GM19324 (cell line): ENCODE measurements around the gene HECW1.

Experiments used
- ATAC-seq: cut with Tn5 transposase; IDR thresholded peaks from one replicate; pipeline ENCODE4 v1.9.1; 2021; ENCODE audit warnings: mild to moderate bottlenecking, moderate library complexity; ENCODE audit not compliant: unreplicated experiment, low FRiP score

HECW1 gene

GRCh38 chr7:43300121-43300520 lies 187.7 kb downstream of the HECW1 start:
- ATAC-seq, result no peak

GRCh38 chr7:43302211-43302711 lies 189.8 kb downstream of the HECW1 start:
- no peak for ATAC-seq

GRCh38 chr7:43302773-43303460 lies 190.5 kb downstream of the HECW1 start:
- no peak for ATAC-seq

- no peak for ATAC-seq
Observed at GRCh38 chr7:43303740-43304241, 191.3 kb downstream of the HECW1 start.

GRCh38 chr7:43306404-43306803 lies 194.0 kb downstream of the HECW1 start:
- ATAC-seq, result no peak

- no peak for ATAC-seq
Observed at GRCh38 chr7:43307522-43307921, 195.1 kb downstream of the HECW1 start.

GRCh38 chr7:43308913-43309705 lies 196.7 kb downstream of the HECW1 start:
- no peak for ATAC-seq

- ATAC-seq, result no peak
Observed at GRCh38 chr7:43309706-43310022, 197.2 kb downstream of the HECW1 start.

GRCh38 chr7:43311052-43311451 lies 198.6 kb downstream of the HECW1 start:
- ATAC-seq, result no peak

- no peak for ATAC-seq
Observed at GRCh38 chr7:43311694-43312093, 199.2 kb downstream of the HECW1 start.

GRCh38 chr7:43313628-43314378 lies 201.4 kb downstream of the HECW1 start:
- no peak for ATAC-seq

GRCh38 chr7:43314379-43315158 lies 202.1 kb downstream of the HECW1 start:
- no peak for ATAC-seq

- no peak for ATAC-seq
Observed at GRCh38 chr7:43317075-43317474, 204.6 kb downstream of the HECW1 start.

- no peak for ATAC-seq
Observed at GRCh38 chr7:43318188-43318770, 205.8 kb downstream of the HECW1 start.

- no peak for ATAC-seq
Observed at GRCh38 chr7:43325595-43325994, 213.1 kb downstream of the HECW1 start.

- no peak for ATAC-seq
Observed at GRCh38 chr7:43328336-43328735, 215.9 kb downstream of the HECW1 start.

- ATAC-seq, result no peak
Observed at GRCh38 chr7:43328785-43329380, 216.4 kb downstream of the HECW1 start.

- no peak for ATAC-seq
Observed at GRCh38 chr7:43332193-43332796, 219.8 kb downstream of the HECW1 start.

GRCh38 chr7:43337191-43337590 lies 224.7 kb downstream of the HECW1 start:
- ATAC-seq, result no peak
